ACC112 (cell line): ENCODE results near the gene BOC.
A peak's percentile ranks its signal among the peaks of the same experiment; 100 is the strongest.

Experiments
- H2AFZ ChIP-seq: fragments of 200-600 bp; sonication (generic); one replicate; pipeline ENCODE4 v1.6.0; 2017; ENCODE audit warnings: antibody characterized with exemption, low read length; ENCODE audit not compliant: unreplicated experiment
- H3K27ac ChIP-seq: fragments of 200-600 bp; sonication (generic); 2 replicates; pipeline ENCODE4 v1.5.1; 2014; ENCODE audit warnings: low read depth, mild to moderate bottlenecking, antibody characterized with exemption, low read length, moderate library complexity
- H3K27me3 ChIP-seq: fragments of 200-600 bp; sonication (generic); 2 replicates; pipeline ENCODE4 v1.6.1; 2014; ENCODE audit warnings: mild to moderate bottlenecking, antibody characterized with exemption, low read length, moderate library complexity, mixed read lengths; ENCODE audit not compliant: insufficient read depth
- H3K36me3 ChIP-seq: fragments of 200-600 bp; sonication (generic); 2 replicates; pipeline ENCODE4 v1.6.1; 2016; ENCODE audit warnings: mild to moderate bottlenecking, antibody characterized with exemption, low read length, moderate library complexity, mixed read lengths; ENCODE audit not compliant: insufficient read depth
- H3K4me1 ChIP-seq: fragments of 200-600 bp; sonication (generic); one replicate; pipeline ENCODE4 v1.6.1; 2016; ENCODE audit warnings: low read length, mixed read lengths; ENCODE audit not compliant: insufficient read depth, unreplicated experiment, control insufficient read depth
- H3K4me3 ChIP-seq: fragments of 200-600 bp; sonication (generic); 2 replicates; pipeline ENCODE4 v1.5.1; 2014; ENCODE audit warnings: mild to moderate bottlenecking, low read depth, low read length
- H3K79me2 ChIP-seq: fragments of 200-600 bp; sonication (generic); one replicate; pipeline ENCODE4 v1.6.0; 2016; ENCODE audit warnings: low read length; ENCODE audit not compliant: control insufficient read depth, unreplicated experiment, insufficient read depth

The BOC gene

GRCh38 chr3:113271189-113271588, 59.8 kb downstream of the BOC start:
- no peak overlapping the region for H3K4me3 ChIP-seq
- no peak overlapping the region for H2AFZ ChIP-seq
- peaks cover 10% of the 10 kb centered on the region for H3K4me1 ChIP-seq
- H3K79me2 ChIP-seq = no peaks in the 10 kb centered on the region
- H3K27me3 ChIP-seq = no peaks in the 10 kb centered on the region
- no peaks in the 10 kb centered on the region for H3K36me3 ChIP-seq
- no peak overlapping the region for H3K27ac ChIP-seq

- Histone ChIP-seq H3K27ac (no peak overlapping the region), H3K79me2 (no peaks in the 10 kb centered on the region), H3K4me1 (peaks cover 14% of the 10 kb centered on the region), H3K4me3 (no peak overlapping the region), H3K36me3 (no peaks in the 10 kb centered on the region), H3K27me3 (no peaks in the 10 kb centered on the region), H2AFZ (no peak overlapping the region)
These were observed 60.4 kb downstream of the BOC start for GRCh38 chr3:113271594-113272384.

- Histone ChIP-seq H3K79me2 (no peaks in the 10 kb centered on the region), H3K27me3 (no peaks in the 10 kb centered on the region), H2AFZ (no peak overlapping the region), H3K4me1 (peaks cover 20% of the 10 kb centered on the region), H3K27ac (no peak overlapping the region), H3K4me3 (no peak overlapping the region), H3K36me3 (no peaks in the 10 kb centered on the region)
These were observed 61.0 kb downstream of the BOC start for GRCh38 chr3:113272385-113272779.

- no peak overlapping the region for H2AFZ ChIP-seq
- H3K36me3 ChIP-seq = no peaks in the 10 kb centered on the region
- no peak overlapping the region for H3K4me3 ChIP-seq
- H3K27me3 ChIP-seq = no peaks in the 10 kb centered on the region
- H3K27ac ChIP-seq = no peak overlapping the region
- peaks cover 22% of the 10 kb centered on the region for H3K4me1 ChIP-seq
- H3K79me2 ChIP-seq = no peaks in the 10 kb centered on the region
These were observed 61.7 kb downstream of the BOC start for GRCh38 chr3:113273011-113273410.

GRCh38 chr3:113273604-113274378, 62.4 kb downstream of the BOC start:
- H3K4me3 ChIP-seq = no peak overlapping the region
- peaks cover 22% of the 10 kb centered on the region for H3K4me1 ChIP-seq
- no peak overlapping the region for H2AFZ ChIP-seq
- H3K79me2 ChIP-seq = no peaks in the 10 kb centered on the region
- H3K27ac ChIP-seq = no peak overlapping the region
- H3K36me3 ChIP-seq = no peaks in the 10 kb centered on the region
- no peaks in the 10 kb centered on the region for H3K27me3 ChIP-seq

GRCh38 chr3:113274425-113275257, 63.3 kb downstream of the BOC start:
- Histone ChIP-seq H3K4me1 (peaks cover 22% of the 10 kb centered on the region), H2AFZ (no peak overlapping the region), H3K27ac (no peak overlapping the region), H3K79me2 (no peaks in the 10 kb centered on the region), H3K27me3 (no peaks in the 10 kb centered on the region), H3K4me3 (no peak overlapping the region), H3K36me3 (no peaks in the 10 kb centered on the region)

- H3K4me1 ChIP-seq = peaks cover 22% of the 10 kb centered on the region
- no peaks in the 10 kb centered on the region for H3K27me3 ChIP-seq
- no peak overlapping the region for H2AFZ ChIP-seq
- H3K79me2 ChIP-seq = no peaks in the 10 kb centered on the region
- H3K4me3 ChIP-seq = no peak overlapping the region
- H3K36me3 ChIP-seq = no peaks in the 10 kb centered on the region
- H3K27ac ChIP-seq = 0 out of 2 replicates have a peak overlapping the region, but pooled peaks have one; percentile 84
These were observed 63.9 kb downstream of the BOC start for GRCh38 chr3:113275258-113275556.

- H3K79me2 ChIP-seq = no peaks in the 10 kb centered on the region
- H3K4me1 ChIP-seq = peaks cover 22% of the 10 kb centered on the region
- H3K4me3 ChIP-seq = peak overlapping the region; percentile 69; the same call in 1 of the 2 replicates
- H3K27me3 ChIP-seq = no peaks in the 10 kb centered on the region
- no peak overlapping the region for H2AFZ ChIP-seq
- H3K27ac ChIP-seq = peak overlapping the region; percentile 84
- no peaks in the 10 kb centered on the region for H3K36me3 ChIP-seq
These were observed 64.2 kb downstream of the BOC start for GRCh38 chr3:113275583-113275928.

- Histone ChIP-seq H3K4me3 (peak overlapping the region; percentile 69), H3K27me3 (no peaks in the 10 kb centered on the region), H2AFZ (peak overlapping the region; percentile 75), H3K27ac (peak overlapping the region; percentile 84), H3K4me1 (peaks cover 22% of the 10 kb centered on the region), H3K79me2 (no peaks in the 10 kb centered on the region), H3K36me3 (no peaks in the 10 kb centered on the region)
These were observed 64.8 kb downstream of the BOC start for GRCh38 chr3:113275929-113276750.

- no peaks in the 10 kb centered on the region for H3K79me2 ChIP-seq
- peak overlapping the region; percentile 84 for H3K27ac ChIP-seq
- no peaks in the 10 kb centered on the region for H3K27me3 ChIP-seq
- peaks cover 22% of the 10 kb centered on the region for H3K4me1 ChIP-seq
- H3K4me3 ChIP-seq = peak overlapping the region; percentile 69
- H2AFZ ChIP-seq = peak overlapping the region; percentile 75
- H3K36me3 ChIP-seq = no peaks in the 10 kb centered on the region
These were observed 65.4 kb downstream of the BOC start for GRCh38 chr3:113276751-113277080.
